ENCODE results near the gene FXYD6.

FXYD6 gene

DNA sequence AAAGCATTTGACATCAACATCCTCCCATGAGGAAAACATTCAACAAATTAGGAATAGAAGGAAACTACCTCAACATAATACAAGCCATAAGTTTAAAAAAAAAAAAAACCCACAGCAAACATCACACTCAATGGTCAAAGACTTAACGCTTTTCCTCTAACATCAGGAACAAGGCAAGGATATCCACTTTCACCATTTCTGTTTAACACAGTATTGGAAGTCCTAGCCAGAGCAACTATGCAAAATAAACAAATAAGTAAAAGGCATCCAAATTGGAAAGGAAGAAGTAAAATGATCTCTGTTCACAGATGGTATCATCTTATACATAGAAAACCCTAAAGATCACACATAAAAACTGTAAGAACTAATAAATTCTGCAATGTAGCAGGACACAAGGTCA is 13.1 kb downstream of the FXYD6 start:
- TF ChIP-seq, protein P1, sequence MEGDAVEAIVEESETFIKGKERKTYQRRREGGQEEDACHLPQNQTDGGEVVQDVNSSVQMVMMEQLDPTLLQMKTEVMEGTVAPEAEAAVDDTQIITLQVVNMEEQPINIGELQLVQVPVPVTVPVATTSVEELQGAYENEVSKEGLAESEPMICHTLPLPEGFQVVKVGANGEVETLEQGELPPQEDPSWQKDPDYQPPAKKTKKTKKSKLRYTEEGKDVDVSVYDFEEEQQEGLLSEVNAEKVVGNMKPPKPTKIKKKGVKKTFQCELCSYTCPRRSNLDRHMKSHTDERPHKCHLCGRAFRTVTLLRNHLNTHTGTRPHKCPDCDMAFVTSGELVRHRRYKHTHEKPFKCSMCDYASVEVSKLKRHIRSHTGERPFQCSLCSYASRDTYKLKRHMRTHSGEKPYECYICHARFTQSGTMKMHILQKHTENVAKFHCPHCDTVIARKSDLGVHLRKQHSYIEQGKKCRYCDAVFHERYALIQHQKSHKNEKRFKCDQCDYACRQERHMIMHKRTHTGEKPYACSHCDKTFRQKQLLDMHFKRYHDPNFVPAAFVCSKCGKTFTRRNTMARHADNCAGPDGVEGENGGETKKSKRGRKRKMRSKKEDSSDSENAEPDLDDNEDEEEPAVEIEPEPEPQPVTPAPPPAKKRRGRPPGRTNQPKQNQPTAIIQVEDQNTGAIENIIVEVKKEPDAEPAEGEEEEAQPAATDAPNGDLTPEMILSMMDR (conservative IDR thresholded peaks at IDR 0.05; ENCODE audit: low read depth, low read length), result no peak
- no peak overlapping the region for H3K4me3 ChIP-seq (ENCODE audit: low read depth, low read length)
- no peak for DNase-seq (ENCODE audit: low read depth)

DNA sequence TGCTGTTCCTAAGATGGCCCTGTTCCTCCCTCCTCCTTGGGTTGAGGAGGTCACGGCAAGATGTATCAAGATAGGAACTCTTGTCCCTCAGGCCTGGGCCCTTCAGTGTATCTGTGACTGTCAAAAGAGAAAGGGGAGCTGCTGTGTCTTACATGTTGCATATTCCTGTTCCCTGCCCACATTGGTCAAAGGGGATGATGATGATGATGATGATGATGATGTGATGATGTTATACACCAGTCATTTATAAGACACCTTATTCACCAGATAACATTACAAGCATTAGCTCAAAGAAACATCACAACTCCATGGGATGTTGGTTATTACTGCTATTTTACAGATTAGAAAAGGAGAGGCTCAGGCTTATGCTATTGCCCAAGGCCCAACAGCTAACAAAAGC is 13.7 kb downstream of the FXYD6 start:
- no peak overlapping the region for H3K4me3 ChIP-seq (ENCODE audit: low read depth, low read length)
- no peak for DNase-seq (ENCODE audit: low read depth)
- TF ChIP-seq, protein P1 (conservative IDR thresholded peaks at IDR 0.05; ENCODE audit: low read depth, low read length), result no peak

DNA sequence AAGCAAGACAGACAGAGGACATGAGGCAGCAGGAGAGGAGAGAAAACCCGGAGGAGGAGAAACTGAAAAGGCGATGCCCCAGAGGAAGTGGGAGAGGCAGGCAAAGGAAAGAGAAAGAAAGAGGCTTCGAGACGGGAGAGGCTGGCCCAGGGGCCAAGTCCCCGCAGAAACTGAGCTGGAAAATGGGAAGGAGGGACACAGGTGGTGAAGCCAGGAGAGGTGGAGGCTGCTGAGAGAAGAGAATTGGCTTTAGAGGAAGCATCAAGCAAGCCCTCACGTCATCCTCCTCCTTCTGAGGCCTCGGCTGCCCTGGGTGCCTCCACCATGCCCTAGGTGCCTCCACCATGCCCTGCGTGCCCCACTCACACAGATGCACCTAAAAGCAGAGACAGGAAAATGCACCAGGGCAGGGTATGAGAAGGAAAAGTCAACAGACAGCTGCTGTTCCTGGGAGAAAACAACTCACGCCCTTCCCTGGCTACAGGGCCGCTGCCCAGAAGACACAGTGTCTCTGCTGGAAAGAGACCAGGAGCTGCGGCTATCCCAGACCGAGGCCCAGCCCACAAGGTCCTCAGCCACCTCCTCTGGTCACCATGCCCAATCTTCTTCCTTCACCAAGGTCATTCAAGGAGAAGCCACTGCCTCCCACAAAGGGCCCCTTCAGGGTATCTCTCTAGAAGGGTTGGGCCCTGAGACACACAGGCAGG is 14.3 kb downstream of the FXYD6 start:
- no peak for DNase-seq (ENCODE audit: low read depth)
- TF ChIP-seq, protein P1 (conservative IDR thresholded peaks at IDR 0.05; ENCODE audit: low read depth, low read length), result no peak
- no peak overlapping the region for H3K4me3 ChIP-seq (ENCODE audit: low read depth, low read length)

DNA sequence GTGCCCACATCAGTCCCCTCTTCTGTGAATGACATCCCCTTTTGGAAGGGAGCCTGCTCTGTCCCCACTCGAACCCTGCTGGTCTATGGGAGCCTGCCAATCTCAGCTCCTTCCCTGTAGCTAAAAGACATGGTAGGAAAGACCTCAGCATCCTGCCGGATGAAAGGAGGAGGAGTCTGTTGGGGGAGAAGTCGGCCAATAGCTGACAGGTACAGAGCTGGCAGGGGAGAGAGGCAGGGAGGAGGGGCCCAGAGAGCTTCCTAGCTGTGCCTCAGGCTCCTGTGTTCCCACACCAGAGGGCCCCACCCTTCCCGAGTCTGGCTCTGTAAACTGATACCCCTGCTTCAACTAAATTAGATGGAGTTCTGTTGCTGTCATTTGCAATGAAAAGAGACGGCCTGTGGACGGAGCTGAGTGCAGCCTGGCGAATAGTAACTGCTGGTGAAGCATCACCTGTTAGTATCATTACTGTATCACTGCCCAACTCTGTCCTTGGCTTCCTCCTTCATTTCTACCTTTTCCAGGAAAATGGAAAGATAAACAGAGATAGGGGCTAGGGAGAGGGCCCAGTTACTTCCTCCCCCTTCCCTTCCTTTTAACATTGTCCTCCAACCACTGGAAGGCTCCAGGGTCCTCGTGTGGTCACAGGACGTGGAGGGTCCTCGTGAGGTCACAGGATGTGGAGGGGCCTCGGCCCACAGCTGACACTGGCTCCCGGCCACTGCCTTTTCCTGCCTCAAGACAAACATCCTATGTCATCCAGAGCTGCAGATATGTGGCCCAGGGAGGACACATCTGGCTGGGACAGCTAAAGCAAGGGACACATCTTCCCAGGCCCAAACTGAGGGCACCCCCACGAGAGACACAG is 15.1 kb downstream of the FXYD6 start:
- DNase-seq (ENCODE audit: low read depth), result peak; percentile 26
- TF ChIP-seq, protein P1 (conservative IDR thresholded peaks at IDR 0.05; ENCODE audit: low read depth, low read length), result no peak
- no peak overlapping the region for H3K4me3 ChIP-seq (ENCODE audit: low read depth, low read length)

GRCh38 chr11:117860139-117860538 is 16.3 kb downstream of the FXYD6 start:
- DNase-seq (ENCODE audit: low read depth), result no peak
- TF ChIP-seq, protein P1 (conservative IDR thresholded peaks at IDR 0.05; ENCODE audit: low read depth, low read length), result no peak
- no peak overlapping the region for H3K4me3 ChIP-seq (ENCODE audit: low read depth, low read length)

DNA sequence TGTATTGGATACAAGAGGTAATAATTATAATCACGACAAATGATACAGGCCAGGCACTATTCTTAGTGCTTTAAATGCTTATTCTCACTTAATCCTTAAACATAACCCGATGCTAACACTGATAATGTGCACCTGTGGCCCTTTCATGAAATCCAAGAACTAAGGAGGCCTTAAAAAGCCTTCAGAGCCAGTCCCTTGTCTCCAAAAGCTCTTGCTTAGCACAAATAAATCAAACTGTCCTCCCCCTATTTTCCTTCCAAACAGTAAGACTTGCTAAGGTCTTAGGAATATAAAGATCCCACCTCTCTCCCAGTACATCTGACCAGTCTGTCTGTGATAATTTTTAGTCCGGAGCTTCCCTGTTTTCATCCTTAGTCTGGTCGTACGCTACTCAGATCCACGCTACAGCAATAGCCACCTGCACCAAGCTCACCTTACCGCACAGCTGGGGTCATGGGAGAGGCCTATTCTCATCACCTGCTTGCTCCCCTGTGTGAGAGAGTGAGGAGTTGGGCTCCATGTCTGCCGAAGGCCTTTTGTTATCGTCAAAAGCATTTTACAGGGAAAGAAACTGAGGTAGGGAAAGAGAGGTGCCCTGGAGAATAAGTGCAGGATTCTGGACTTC is 16.9 kb downstream of the FXYD6 start:
- no peak overlapping the region for H3K4me3 ChIP-seq (ENCODE audit: low read depth, low read length)
- TF ChIP-seq, protein P1 (conservative IDR thresholded peaks at IDR 0.05; ENCODE audit: low read depth, low read length), result no peak
- no peak for DNase-seq (ENCODE audit: low read depth)
